A673 (cell line): ENCODE measurements around the gene DDR1. TPM values are rescaled to one million over a fixed set of nuclear protein-coding genes. Genes with fewer than 3 reads are reported as not detected.
"Not testable (repeated sequence)": the region's sequence is repeated elsewhere in the genome, so short reads cannot be mapped to it uniquely, and the experiment has no call there.

Source experiments
- BruUV-seq: library from RNA; stranded (reverse); fragments of 400-500 nt; replicated peaks from 2 replicates; lab custom pipeline; 2021; lab: Mats Ljungman, UMichigan
- CTCF ChIA-PET: fragments of 300-600 bp; sonication (Branson Sonifier 250); formaldehyde crosslinking; loops from one replicate; lab custom pipeline; 2022; ENCODE audit warnings: antibody characterized with exemption; lab: Charles Lee
- POLR2A ChIA-PET: fragments of 300-600 bp; sonication (Branson Sonifier 250); formaldehyde crosslinking; loops from one replicate; lab custom pipeline; 2022; ENCODE audit warnings: antibody characterized with exemption; ENCODE audit not compliant: low non-redundant PET; lab: Charles Lee
- DNase-seq: peaks from one replicate; pipeline ENCODE4 v3.0.0-alpha.2; 2015; ENCODE audit warnings: low spot score
- H3K27ac ChIP-seq: fragments of 200-600 bp; sonication (generic); 2 replicates; pipeline ENCODE4 v1.5.1; 2016; ENCODE audit warnings: mixed run types, low read depth, mild to moderate bottlenecking, mixed read lengths, antibody characterized with exemption, low read length; ENCODE audit not compliant: poor library complexity, severe bottlenecking
- H3K27me3 ChIP-seq: fragments of 200-600 bp; sonication (generic); replicated peaks from 2 replicates; pipeline ENCODE4 v1.6.1; 2017; ENCODE audit warnings: mixed run types, low read depth, mild to moderate bottlenecking, mixed read lengths, antibody characterized with exemption, low read length; ENCODE audit not compliant: insufficient read depth, poor library complexity
- H3K36me3 ChIP-seq: fragments of 200-600 bp; sonication (generic); 2 replicates; pipeline ENCODE4 v1.6.1; 2016; ENCODE audit warnings: mixed run types, mild to moderate bottlenecking, mixed read lengths, antibody characterized with exemption, low read length; ENCODE audit not compliant: insufficient read depth, poor library complexity, severe bottlenecking
- H3K4me1 ChIP-seq: fragments of 200-600 bp; sonication (generic); 2 replicates; pipeline ENCODE4 v1.6.1; 2017; ENCODE audit warnings: mixed run types, mild to moderate bottlenecking, mixed read lengths, antibody characterized with exemption, low read length; ENCODE audit not compliant: insufficient read depth, poor library complexity, severe bottlenecking
- H3K4me3 ChIP-seq: fragments of 200-600 bp; sonication (generic); 2 replicates; pipeline ENCODE4 v1.5.1; 2016; ENCODE audit warnings: low read depth, mixed run types, mild to moderate bottlenecking, mixed read lengths, low read length; ENCODE audit not compliant: poor library complexity, severe bottlenecking
- H3K9me3 ChIP-seq: fragments of 200-600 bp; sonication (generic); 2 replicates; pipeline ENCODE4 v1.6.1; 2016; ENCODE audit warnings: mixed run types, low read depth, mild to moderate bottlenecking, mixed read lengths, antibody characterized with exemption, low read length; ENCODE audit not compliant: poor library complexity, severe bottlenecking
- EZH2 ChIP-seq: fragments of 200-600 bp; sonication (generic); IDR thresholded peaks from 2 replicates; pipeline ENCODE4 v1.6.1; 2017; ENCODE audit warnings: borderline replicate concordance, low read depth, mild to moderate bottlenecking, mixed read lengths, antibody characterized with exemption, low read length; ENCODE audit not compliant: poor library complexity, severe bottlenecking
- intact Hi-C: fragments of 100-400 bp; cut with micrococcal nuclease; formaldehyde crosslinking; loops from one replicate; pipeline ENCODE4 v1.10.0; 2022; ENCODE audit not compliant: unreplicated experiment
- total RNA-seq: library from RNA; stranded (reverse); gene quantifications from 2 replicates; pipeline ENCODE4 v1.2.3, GENCODE V29; 2021
- TF ChIP-seq, protein P1 (sequence below): fragments of 300-800, 200-600 bp; sonication (generic); conservative IDR thresholded peaks from 2 replicates; pipeline ENCODE4 v1.5.1; 2017; ENCODE audit warnings: low read depth, mild to moderate bottlenecking, antibody characterized with exemption, low read length, moderate library complexity, mixed read lengths

The DDR1 gene
- total RNA-seq, 1 experiment from 2014 or later: 57.9 TPM

DNA sequence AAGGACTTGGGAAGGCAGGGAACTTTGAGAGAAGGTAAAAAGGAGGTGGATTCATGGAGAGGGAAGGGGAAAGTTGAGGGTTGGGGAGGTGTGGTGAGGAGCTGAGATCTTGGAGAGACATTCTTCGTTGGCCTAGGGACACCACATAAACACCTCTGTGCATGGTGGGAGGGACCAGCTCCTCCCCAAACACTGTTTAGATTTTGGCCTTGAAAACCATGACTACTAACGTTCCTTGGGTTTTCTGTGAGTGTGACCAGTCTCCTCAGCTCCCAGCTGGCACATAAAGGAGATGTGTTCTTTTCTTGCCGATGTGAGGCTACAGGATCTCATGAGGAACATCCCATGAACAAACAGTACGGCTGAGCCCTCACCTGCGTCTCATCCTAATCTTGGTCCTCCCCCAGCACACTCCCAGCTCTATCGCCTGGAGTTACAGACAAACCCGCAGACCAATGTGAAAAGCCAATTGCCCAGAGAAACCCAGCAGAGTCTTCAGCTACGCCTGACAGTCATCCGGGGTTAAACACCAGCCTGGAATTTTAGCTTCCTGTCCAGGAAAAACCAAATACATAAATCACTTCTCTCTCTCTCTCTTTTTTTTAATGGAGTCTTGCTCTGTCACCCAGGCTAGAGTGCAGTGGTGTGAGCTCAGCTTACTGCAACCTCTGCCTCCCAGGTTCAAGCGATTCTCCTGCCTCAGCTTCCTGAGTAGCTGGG lies 22.0 kb upstream of the DDR1 start:
- H3K4me1 ChIP-seq: no peaks in the 10 kb centered on the region
- TF ChIP-seq EZH2: no peak
- TF ChIP-seq, protein P1, sequence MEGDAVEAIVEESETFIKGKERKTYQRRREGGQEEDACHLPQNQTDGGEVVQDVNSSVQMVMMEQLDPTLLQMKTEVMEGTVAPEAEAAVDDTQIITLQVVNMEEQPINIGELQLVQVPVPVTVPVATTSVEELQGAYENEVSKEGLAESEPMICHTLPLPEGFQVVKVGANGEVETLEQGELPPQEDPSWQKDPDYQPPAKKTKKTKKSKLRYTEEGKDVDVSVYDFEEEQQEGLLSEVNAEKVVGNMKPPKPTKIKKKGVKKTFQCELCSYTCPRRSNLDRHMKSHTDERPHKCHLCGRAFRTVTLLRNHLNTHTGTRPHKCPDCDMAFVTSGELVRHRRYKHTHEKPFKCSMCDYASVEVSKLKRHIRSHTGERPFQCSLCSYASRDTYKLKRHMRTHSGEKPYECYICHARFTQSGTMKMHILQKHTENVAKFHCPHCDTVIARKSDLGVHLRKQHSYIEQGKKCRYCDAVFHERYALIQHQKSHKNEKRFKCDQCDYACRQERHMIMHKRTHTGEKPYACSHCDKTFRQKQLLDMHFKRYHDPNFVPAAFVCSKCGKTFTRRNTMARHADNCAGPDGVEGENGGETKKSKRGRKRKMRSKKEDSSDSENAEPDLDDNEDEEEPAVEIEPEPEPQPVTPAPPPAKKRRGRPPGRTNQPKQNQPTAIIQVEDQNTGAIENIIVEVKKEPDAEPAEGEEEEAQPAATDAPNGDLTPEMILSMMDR: no peak
- CTCF ChIA-PET: interaction anchor here (0.6 kb wide), 1 partner anchor 33 kb away, joined by 3 read pairs; no protein-coding TSS in a partner anchor
- intact Hi-C loops: no loop called here
- no peaks in the 10 kb centered on the region for H3K9me3 ChIP-seq
- H3K4me3 ChIP-seq: no peak overlapping the region
- no TSS peak for BruUV-seq
- H3K27me3 ChIP-seq: no peaks in the 10 kb centered on the region
- H3K27ac ChIP-seq: no peak overlapping the region
- H3K36me3 ChIP-seq: no peaks in the 10 kb centered on the region
- DNase-seq: no peak
- POLR2A ChIA-PET: interaction anchor here (0.6 kb wide), 1 partner anchor 183 kb away, joined by 4 read pairs; no protein-coding TSS in a partner anchor

DNA sequence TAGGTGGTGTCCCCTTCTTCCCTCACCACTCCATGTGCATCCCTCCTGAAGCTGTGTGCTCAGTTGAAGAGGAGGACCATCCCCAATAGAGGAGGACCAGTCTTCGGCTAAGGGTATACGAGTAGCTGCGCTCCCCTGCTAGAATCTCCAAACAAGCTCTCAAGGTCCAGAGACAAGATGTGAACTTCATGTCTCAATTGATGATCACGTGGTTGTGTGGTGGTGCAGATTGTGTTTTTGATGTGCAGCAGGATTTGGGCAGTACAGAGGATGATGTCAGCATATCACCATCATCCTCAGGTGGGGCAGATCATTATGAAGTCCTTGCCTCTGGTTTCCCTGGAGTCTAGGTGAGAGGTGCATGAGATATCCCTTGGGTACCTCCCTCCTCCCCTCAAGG lies 20.0 kb upstream of the DDR1 start:
- DNase-seq: no peak
- no peak overlapping the region for H3K4me3 ChIP-seq
- H3K4me1 ChIP-seq: no peaks in the 10 kb centered on the region
- ChIA-PET CTCF (no interaction called here), POLR2A (no interaction called here)
- no peak overlapping the region for H3K27ac ChIP-seq
- BruUV-seq: no TSS peak
- H3K9me3 ChIP-seq: no peaks in the 10 kb centered on the region
- H3K36me3 ChIP-seq: no peaks in the 10 kb centered on the region
- no peak for TF ChIP-seq EZH2
- TF ChIP-seq, protein P1: no peak
- intact Hi-C loops: no loop called here
- no peaks in the 10 kb centered on the region for H3K27me3 ChIP-seq

DNA sequence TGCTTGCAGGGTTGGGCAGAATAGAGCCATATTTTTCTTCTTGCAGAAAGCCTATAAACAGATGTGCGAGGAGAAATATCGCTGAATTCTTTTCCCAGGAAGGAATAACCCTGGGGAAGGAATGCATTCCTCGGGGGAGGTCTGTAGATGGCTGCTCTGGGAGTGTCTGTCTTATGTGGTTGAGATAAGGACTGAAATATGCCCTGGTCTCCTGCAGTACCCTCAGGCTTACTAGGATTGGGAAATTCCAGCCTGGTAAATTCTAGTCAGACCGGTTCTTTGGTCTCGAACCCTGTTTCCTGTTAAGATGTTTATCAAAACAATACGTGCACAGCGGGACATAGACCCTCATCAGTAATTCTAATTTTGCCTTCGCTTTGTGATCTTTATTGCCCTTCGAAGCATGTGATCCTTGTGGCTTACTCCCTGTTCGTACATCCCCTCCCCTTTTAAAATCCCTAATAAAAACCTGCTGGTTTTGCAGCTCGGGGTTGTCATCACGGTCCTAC lies 15.0 kb upstream of the DDR1 start:
- H3K4me1 ChIP-seq, H3K36me3 ChIP-seq, H3K27ac ChIP-seq, DNase-seq, H3K4me3 ChIP-seq, BruUV-seq, intact Hi-C loops, H3K27me3 ChIP-seq, CTCF ChIA-PET, POLR2A ChIA-PET: not testable (repeated sequence)
- H3K9me3 ChIP-seq: peaks cover 25% of the 10 kb centered on the region
